Jurkat, Clone E6-1 (cell line): ENCODE data around the gene AMOTL2.

Experiments
- DNase-seq: peaks from one replicate; pipeline ENCODE4 v3.0.0-alpha.2; 2011; ENCODE audit warnings: low read depth, low spot score
- H3K4me3 ChIP-seq: 2 replicates; pipeline ENCODE4 v1.5.1; 2011; ENCODE audit warnings: mild to moderate bottlenecking, low read length, control low read depth, moderate library complexity

The AMOTL2 gene

GRCh38 chr3:134357261-134357913 is 16.9 kb downstream of the AMOTL2 start:
- no peak overlapping the region for H3K4me3 ChIP-seq
- DNase-seq: no peak

GRCh38 chr3:134356411-134357040 is 17.7 kb downstream of the AMOTL2 start:
- DNase-seq: no peak
- H3K4me3 ChIP-seq: no peak overlapping the region

DNA sequence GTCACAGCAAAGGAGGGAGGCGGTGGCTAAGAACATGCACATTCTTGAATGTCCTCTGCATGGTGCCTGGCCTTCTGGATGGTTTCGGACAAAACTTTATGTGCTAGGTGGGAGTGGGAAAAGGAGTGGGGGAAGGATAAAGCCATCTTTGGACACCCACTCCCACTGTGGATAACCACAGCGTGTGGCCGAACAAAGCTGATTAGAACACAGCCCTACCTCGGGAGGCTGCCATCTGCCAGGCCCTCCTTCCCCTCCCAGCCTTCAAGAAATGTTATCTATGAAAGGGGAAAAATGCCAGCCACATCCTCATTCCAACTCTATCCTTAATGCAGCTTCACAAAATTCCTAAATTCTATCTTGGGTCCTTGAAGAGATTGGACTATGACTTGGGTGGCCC is 18.8 kb downstream of the AMOTL2 start:
- no peak overlapping the region for H3K4me3 ChIP-seq
- no peak for DNase-seq

- H3K4me3 ChIP-seq: no peak overlapping the region
- no peak for DNase-seq
Observed at GRCh38 chr3:134354612-134355251, 19.5 kb downstream of the AMOTL2 start.

GRCh38 chr3:134353831-134354611 is 20.2 kb downstream of the AMOTL2 start:
- no peak overlapping the region for H3K4me3 ChIP-seq
- no peak for DNase-seq

DNA sequence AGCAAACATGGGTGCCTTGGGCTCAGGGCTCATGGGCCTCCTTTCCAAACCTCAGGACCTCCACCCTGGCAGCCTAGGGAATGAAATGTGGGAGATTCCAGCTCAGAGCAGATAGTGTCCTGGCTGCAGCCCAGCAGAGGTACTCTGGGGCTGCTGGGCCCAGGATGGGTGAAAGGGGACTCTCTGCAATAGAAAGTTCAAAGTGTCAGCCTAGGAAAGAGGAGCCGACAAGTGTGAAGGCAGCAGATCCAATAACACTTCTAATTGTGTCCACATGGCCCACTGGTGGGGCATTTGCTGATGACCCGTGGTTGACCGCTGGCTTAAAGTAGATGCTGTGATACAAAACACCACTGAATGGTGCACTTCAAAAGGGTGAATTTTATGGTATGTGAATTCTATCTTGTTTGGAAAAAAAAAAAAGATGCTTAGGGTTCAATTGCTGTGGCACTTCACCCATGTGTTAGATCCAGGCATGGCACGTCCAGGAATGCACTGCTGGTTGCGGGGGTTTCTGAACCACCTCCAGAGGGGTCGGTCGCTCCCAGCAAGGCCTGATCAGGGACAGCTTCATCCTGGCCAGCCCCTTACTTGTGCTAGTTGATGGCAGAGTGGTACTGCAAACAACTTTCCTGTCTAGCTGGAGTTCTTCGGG is 20.9 kb downstream of the AMOTL2 start:
- no peak overlapping the region for H3K4me3 ChIP-seq
- DNase-seq: no peak

- H3K4me3 ChIP-seq: no peak overlapping the region
- no peak for DNase-seq
Observed at GRCh38 chr3:134352031-134352671, 22.1 kb downstream of the AMOTL2 start.

DNA sequence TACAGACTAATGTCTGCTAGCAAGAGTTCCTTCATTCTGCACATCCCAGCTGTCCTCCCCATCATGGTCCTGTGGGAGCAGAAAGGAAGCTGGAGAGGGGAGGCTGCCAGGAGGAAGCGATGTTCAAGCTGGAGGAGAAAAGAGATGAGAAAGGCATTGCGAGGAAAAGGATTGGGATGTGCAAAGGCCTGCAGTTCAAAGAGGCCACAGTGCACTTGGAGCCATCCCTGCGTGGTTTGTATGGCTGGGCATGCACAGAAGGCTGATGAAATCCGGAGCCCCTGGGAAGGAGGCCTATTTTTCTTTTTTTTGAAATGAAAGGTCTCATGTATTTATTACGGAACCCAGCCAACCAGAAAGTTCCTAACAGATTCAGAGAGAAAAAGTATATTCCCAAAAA is 22.8 kb downstream of the AMOTL2 start:
- DNase-seq: no peak
- no peak overlapping the region for H3K4me3 ChIP-seq

DNA sequence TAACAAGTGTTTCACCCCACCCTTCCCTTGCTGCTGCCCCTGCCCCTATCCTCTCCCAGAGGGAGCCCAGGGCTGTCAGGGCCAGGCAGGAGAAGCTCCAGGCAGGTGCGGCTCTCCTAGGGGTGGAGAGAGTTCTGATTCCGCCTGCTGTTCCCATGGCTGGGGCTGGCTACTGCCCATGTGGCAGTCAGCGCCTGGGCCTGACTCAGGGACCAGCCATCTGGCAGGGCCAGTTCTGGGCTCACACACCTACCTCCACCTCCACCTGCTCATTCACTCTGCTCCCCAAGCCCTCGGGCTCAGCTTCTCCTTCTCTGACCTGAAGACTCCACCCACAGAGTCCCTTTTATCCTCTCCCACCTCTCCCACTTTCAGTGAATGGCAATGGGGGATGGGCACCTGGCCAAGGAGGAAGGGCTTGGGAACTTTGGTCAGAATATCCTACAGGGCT is 23.4 kb downstream of the AMOTL2 start:
- DNase-seq: no peak
- H3K4me3 ChIP-seq: no peak overlapping the region

DNA sequence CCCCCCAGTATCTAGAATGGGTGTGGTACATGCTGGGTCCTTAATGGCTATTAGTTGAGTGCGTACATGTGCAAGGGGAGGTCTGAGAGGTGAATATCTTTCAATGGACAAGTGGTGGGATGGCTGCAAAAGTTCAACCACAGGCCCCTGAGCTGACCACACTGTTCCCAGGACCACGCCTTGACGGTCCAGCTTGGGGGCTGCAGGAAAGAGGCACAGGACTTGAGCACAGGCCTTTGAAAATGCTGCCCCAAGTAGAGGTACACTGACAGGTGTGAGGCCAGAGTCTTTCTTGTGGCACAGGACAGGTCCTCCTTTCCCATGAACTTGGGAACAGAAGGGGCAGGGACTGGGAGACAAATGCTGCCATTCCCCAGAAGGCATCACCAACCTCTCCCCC is 24.0 kb downstream of the AMOTL2 start:
- DNase-seq: no peak
- no peak overlapping the region for H3K4me3 ChIP-seq

DNA sequence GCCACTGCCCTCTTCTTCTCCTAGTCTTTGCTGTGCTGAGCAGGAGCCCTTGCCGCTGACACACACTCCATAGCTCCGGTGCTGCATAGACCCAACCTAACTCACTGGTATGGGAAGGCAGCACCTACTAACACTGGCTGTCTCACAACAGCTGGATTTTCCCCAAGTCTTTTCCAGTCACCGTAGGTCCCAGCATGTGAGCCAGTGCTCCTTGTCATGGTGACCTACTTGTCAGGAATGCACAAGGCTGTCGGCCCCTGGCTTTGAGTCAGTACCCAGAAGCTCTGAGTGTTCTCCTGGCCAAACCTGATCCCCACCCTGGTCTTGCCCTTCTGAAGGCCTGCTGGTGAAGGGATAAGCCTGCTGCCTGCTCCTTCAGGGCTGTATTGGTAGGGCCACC is 25.7 kb downstream of the AMOTL2 start:
- H3K4me3 ChIP-seq: no peak overlapping the region
- no peak for DNase-seq

DNA sequence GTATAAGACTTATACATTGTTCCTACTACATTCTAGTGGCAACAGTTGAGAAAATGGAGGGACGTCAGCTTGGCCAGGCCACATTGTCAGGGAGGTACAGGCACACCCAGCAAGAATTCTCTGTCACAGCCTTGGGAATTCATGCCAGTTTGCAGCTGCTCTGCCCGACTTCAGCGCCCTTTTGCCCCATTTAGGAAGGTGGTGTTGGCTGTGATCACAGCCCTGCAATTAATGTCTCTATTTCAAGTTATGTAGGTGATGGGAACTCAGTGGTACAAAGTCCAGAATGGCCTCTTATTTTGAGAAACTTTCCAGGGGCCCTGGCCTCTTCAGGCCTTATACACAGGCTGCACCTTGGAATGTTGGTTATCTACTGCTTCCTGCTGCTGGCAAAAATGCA is 26.7 kb downstream of the AMOTL2 start:
- no peak for DNase-seq
- H3K4me3 ChIP-seq: no peak overlapping the region

- H3K4me3 ChIP-seq: no peak overlapping the region
- DNase-seq: no peak
Observed at GRCh38 chr3:134346744-134347143, 27.5 kb downstream of the AMOTL2 start.

GRCh38 chr3:134345202-134345601 is 29.0 kb downstream of the AMOTL2 start:
- no peak for DNase-seq

GRCh38 chr3:134344560-134344959 is 29.7 kb downstream of the AMOTL2 start:
- no peak for DNase-seq
- no peak overlapping the region for H3K4me3 ChIP-seq

More at GRCh38 chr3:134345202-134345601, 29.0 kb downstream of the AMOTL2 start:
- no peak overlapping the region for H3K4me3 ChIP-seq

DNA sequence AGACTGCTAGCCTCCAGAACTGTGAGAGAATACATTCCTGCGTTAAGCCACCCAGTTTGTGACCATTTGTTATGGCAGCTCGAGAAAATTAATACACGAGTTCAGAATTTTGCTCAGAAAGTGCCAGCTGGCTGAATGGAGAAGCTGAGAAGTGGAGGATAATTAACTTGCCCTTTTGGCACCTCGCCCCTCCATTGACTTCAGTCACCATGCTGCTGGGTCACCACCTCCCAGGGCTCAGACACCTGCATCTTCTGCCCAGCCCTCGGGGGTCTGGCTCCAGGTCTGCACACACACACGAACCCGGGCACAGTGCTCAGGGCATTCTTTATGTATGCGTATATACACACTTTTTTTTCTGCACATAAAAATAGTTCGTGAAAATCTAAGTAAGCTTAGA is 32.0 kb downstream of the AMOTL2 start:
- no peak overlapping the region for H3K4me3 ChIP-seq
- no peak for DNase-seq

GRCh38 chr3:134341389-134341788 is 32.9 kb downstream of the AMOTL2 start:
- H3K4me3 ChIP-seq: no peak overlapping the region
- DNase-seq: no peak

- H3K4me3 ChIP-seq: no peak overlapping the region
- DNase-seq: no peak
Observed at GRCh38 chr3:134340982-134341365, 33.3 kb downstream of the AMOTL2 start.
